GM21381 (cell line): Measurements from ENCODE around the gene CDH2.

Experiments used
- ATAC-seq: cut with Tn5 transposase; IDR thresholded peaks from one replicate; pipeline ENCODE4 v1.9.1; 2021; ENCODE audit warnings: mild to moderate bottlenecking, moderate library complexity; ENCODE audit not compliant: unreplicated experiment

Gene CDH2

DNA sequence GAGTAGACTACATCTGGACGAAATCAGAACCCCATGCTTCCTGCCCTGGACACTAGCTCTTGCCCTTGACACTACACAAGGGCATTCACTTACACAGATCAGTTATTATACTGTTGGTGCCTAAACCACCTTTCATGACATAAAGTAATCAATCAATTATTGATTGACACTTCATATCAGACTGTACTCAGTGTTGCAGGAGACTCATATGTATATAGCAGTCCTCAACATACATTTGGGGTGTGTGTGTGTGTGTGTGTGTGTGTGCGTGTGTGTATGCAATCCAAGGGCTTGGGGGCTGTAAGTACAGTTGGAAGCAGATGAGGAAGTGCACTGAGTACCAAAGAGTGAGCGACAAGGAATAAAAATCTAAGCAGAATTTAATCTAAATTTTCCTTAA lies 5.1 kb downstream of the CDH2 start:
- no peak for ATAC-seq

DNA sequence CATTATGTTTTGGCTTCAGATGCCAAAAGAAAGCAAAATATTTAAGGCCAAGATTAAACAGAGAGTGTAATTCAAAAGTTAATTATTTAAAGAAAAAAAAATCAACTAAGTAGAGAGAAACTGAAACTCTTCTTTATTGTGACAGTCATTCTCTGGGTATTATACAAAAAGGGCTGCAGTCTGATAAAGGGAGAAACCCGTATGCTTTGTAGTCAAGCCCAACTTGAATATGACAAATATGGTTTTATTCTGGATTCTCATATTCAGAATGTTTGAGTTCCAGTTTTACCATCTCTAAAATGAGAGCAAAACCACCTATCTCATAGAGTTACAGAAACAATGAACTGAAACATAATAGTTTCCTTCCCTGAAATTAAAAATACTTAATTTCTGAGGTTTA lies 8.2 kb downstream of the CDH2 start:
- no peak for ATAC-seq

DNA sequence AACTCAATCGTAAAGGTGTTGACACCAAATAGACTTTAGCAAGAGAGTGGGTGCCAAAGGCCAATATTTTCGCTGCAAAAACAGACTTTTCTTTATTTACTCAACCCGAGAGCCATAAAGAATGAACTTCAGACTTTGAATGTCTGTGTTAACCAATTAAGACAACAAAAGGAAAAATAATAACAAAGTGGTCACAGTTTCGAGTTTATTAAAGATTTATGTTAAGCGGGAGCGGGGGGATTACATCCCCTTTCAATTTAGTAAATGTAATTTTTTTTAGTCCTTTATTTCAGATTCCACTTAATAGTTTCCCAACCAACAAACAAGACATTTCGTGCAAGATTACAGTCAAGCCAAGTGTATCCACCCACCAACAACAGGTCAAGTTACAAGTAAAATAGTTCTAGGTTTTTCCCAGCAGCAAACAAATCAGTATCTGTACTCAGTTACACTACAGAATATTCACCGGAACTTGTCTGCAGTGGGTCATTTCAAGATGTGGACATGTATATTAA lies 9.0 kb downstream of the CDH2 start:
- no peak for ATAC-seq

DNA sequence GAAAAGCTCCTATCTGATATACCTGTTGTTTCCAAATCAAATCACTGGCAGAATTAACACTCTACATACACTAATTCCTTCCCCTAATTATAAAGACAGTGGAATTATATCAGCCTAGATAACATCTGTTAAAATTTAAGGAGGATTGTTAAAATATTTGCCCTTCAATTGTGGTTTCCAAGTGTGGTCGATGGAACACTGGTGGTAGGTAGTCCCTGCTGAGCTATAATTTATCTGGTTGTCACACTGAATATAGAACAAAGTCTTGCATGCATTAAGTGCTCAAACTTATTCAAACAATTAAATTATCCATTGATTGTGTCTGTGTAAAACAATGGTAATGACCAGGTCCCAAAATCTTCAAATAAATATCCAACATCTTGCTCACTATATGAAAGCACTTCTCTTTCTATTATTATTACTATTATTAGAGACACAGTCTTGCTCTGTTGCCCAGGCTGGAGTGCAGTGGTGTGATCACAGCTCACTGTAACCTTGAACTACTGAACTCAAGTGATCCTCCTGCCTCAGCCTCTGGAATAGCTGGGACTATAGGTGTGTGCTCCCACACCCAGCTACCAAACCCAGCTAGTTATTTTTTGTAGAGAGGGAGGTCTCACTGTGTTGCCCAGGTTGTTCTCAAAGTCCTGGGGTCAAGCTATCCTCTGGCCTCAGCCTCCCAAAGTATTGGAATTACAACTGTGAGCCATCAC lies 12.0 kb downstream of the CDH2 start:
- no peak for ATAC-seq

DNA sequence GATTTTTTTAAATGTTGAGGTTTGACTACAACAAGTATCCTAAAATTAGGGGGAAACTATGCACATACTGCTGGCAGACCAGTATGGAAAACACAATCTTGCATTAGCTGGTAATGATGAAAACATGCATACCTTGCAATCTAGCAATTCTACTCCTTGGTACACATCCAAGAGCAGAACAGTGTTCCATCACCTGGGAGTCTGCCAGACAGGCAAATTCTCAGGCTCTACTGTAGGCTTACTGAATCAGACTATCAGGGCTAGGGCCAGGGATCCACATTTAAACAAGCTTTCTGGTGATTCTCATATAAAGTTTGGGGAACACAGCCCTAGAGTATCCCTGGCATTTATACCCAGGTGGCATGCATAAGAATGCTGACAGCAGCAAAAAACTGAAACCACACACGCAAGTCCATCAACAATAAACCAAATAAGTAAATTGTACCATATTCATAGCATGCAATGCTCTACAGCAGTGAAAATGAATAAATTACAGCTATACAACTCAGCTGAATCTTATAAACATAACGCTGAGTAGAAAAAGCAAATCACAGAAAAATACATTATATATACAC lies 13.6 kb downstream of the CDH2 start:
- no peak for ATAC-seq

DNA sequence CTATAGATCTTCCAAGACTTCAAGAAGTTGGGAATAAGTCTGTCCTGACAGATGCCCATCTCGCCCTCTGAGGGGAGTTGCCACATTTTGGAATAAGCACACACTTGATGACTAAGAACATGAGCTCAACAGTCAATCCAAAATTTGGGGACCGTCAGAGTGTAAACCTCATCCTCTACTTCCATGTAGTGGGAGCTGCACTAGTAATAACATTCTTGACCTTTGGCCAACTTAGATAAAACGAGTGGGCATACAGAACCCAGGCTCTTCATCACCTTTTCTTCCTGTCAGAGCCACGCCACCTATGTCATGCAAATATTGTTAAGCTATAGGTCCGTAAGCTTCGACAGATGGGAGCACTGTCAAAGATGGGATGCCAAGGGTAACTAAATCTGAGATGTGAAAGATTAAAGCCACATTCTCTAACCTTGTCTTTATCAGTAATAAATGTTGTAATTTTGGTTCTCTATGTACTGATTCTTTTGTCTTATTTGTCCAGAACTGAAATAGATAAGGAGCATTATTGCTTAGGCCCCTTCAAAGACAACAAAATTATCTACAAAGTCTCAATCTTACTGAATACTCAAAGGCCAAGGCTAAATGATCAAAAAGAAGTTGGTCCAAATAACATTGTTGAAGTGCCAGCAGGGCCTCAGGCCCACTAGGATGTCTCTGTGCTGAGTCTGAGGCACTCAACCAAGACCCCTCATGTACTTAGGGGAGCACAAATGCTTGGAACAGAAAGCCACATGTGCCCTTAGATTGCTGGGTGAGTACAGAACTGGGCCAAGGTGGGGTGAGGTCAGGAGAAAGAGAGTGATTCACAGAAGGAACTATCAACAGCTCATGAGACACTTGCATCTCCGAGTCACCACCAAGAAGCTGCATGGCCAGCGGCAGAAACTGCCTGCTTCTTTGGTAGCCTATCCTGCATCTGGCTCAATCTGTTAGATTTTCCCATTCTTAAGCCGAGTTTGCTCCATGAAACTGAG lies 15.0 kb downstream of the CDH2 start:
- no peak for ATAC-seq

DNA sequence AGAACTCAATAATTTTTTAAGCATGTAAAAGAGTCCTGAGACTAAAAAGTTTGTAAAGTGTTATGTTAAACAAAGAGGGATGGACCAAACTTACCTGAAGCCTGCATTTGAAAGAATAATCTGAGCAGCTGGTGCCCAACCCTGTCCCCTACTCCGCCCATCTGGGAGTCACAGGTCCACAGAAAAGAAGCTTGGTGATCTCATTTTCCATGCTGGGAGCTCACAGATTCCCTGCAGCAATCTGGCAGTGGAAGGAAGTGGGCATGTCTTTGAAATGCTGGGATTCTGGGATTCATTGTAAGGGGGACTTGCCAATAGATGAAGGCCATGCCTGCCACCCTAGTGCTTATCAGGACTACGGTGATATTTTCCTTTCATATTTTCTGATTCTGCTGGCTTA lies 17.9 kb downstream of the CDH2 start:
- no peak for ATAC-seq

DNA sequence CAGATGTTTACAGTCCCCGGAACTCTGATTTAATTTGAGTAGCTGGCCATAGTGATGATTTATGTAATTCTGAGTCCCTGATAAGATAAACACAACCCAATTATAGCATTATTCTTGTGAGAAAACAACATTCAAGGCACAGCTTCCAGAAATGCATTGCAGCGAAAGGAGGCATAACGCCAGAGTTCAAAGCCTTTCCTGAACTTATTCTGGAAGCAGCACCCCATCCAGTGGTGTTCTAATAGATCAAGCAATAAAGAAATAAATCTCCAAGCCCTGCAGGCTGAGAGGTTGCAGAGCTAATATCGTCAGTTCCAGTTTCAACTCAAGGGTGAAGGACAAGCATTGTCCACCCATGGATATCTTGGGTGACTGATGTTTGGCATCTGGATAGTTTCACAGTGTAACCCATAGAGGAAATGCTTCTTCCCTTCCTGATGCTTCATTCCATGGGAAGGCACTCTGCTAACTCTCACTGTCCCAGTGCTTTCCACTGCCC lies 18.8 kb downstream of the CDH2 start:
- ATAC-seq = no peak

DNA sequence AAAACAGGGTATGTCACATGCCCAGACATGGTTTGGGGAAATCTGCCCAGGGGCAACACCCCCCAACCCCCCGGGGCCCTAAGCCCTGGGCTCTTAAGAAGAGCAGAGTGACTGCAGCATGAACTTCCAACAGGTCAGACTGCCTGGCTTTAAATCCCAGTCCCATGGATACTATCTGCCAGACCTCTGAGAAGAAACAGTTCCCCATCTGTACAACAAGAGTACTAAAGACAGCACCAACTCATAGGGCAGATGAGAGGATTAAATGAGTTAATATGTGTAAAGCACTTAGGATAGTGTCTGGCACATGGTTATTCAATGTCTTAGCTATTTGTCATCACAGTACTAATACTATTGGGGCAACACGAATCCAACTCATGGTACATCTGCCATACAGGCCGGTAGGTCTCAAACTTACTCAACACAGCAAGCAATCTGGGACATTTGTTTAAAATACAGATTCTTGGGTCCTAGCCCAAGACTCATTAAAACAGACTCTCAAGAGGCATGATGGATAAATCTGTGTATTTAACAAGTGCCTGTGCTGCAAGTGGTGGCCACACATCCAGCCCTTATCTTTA lies 23.4 kb downstream of the CDH2 start:
- no peak for ATAC-seq

DNA sequence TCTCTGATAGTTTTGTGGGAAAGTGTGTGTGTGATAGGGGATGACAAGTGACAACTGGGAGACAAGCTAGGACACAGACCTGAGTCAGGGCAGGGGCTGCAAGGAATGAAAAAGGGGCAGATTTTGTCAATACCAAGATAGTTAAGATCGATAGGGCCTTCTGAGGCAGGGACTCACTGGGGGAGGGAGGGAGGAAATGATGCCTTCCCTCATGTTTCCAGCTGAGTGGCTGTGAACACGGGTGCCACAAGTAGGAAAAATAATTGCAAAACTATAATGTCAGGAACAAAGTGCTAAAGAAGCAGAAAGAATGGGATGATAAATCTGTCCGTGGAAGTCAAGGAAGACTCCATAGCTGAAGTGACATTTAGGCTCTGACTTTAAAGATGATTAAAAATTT lies 24.2 kb downstream of the CDH2 start:
- no peak for ATAC-seq

DNA sequence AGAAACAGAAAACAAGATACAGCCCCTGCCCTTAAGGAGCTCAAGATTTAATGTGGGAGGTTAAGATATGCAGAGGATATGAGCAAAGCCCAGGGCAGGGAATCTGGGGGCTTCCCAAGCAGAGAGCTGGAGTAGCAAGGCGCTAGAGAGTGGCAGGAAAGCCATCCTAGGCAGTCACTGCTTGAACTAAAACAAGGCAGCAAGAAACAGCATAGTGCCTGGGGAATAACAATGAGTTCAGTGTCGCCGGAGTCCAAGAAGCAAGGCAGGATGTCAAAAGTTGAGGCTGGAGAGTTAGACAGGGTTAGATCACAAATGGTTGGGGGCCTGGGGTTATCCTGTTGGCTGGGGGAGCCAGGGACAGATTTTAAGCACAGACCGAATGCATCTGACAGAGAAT lies 24.6 kb downstream of the CDH2 start:
- no peak for ATAC-seq

DNA sequence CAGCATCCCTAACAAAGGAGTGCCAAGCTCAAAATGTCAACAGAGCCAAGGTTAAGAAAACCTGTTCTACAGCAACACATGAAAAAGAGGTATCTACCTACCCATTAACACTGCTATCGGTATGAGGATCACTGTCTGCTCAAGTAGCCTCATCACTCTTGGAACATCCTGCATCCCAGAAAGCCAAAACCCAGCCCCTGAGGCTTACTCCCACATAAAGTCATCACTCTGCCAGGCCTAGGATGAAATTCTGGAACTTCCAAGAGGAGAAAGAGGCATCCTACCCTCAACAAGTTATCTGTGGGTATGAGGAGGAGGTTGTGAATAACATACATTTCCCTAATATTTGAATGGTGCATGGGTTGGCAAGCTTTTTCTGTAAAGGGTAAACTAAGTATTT lies 25.5 kb downstream of the CDH2 start:
- no peak for ATAC-seq

DNA sequence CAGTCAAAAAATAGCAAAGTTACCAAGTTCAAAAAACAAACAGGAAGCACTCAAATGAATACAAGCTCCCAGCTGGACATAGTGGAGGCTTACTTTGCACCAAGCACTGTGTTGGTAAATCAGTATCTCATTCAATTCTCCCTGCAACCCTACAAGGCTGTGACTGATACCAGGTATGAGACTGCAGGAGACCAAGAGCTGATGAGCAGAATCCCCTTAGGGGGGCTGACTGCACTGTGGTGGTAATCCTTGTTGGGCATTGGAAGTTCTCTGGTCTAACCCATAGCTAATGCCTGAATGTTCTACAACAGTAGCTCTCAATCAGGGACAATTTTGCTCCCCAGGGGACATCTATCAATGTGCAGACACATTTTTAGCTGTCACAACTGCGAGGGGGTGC lies 26.0 kb downstream of the CDH2 start:
- no peak for ATAC-seq

DNA sequence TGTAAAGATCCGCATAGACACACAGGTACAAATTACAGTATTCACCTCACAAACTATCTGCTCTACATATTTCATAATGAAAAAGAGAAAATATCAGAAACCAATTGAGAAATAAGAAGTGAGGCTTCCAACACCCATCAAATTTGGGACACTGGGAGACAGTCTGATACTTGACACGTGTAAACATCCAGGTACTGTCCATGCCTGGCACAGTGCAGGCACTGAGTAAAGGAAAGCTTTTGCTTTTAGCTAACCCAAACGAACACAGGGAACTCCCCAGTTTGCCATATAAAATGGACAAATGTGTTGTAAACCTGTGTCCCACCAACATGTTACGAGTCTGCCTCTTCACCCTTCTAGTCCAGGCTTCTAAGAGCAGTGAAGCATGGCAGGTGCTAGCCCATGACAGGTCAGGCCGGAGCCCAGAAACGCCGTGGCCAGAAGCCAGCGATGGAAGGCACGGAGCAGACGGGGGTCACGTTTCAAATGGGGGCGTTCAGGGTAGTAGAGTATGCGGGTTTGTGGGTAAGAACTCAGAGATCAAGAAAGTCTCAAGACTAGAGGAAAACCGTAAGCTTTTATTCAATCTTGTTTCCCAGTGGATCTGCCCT lies 27.0 kb downstream of the CDH2 start:
- no peak for ATAC-seq

DNA sequence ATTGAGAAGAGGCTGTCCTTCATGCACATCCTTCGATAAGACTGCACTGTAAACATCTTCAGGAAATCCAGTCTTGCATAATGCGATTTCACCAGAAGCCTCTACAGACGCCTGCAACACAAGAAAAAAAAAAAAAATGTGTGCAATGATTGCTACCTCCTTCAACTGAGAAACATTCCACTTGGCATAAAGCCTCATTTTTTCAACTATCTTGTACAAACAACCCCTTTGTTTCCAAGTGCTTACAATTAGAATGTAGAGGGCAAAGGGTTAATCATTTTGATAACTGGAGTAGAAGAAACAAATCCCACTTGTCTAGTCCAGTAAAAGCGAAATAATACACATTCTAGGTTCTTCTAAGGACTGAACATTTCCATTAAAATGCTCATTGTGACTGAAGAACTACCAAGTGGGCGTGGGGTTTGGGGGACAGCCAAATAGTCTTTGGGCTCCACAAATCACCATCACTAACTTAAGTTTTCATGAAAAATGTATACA lies 29.2 kb downstream of the CDH2 start:
- ATAC-seq = no peak

DNA sequence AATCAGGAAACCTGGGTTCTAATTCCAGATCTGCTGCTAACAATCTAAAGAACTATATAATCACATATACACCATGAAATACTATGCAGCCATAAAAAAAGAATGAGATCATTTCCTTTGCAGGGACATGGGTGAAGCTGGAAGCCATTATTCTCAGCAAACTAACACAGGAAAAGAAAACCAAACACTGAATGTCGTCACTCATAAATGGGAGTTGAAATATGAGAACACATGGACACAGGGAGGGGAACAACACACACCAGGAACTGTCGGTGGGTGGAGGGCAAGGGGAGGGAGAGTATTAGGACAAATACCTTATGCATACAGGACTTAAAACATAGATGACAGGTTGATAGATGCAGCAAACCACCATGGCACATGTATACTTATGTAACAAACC lies 33.2 kb downstream of the CDH2 start:
- no peak for ATAC-seq

DNA sequence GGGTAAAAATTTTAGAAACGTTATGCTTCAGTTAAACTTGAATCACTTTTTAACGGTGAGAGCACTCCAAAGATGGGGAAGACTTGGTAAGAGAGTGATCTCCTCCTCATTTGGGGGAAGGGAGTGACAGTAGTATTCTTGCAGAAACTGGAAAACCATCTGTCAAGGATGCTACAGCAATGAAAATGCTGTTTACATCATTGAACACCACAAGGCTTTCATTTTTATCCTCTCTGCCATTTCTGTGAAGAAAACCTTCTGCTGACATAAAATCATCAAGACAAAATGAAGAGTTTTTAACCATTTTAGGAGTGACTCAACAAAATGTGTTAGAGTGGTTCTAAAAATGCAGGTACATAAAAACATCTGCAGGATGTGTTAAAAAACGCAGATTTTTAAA lies 38.1 kb downstream of the CDH2 start:
- no peak for ATAC-seq

DNA sequence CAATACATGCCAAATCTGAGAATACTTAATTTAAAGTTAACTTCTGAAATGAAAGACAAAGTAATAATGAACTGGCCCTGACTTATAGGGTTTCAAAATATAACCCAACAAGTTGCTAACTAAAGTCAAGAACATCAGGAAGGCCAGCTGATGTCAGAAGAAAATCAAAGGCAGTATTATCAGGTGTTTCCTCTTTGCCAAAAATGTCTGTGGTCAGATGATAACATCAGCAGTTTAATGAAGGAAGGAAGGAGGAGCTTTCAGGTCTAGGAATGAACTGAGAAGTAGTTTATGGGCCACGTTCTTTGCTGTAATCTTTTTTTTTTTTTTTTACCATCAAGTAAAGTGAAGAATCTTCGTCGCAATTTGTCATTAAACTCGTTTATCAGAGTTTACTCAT lies 40.9 kb downstream of the CDH2 start:
- ATAC-seq = no peak

DNA sequence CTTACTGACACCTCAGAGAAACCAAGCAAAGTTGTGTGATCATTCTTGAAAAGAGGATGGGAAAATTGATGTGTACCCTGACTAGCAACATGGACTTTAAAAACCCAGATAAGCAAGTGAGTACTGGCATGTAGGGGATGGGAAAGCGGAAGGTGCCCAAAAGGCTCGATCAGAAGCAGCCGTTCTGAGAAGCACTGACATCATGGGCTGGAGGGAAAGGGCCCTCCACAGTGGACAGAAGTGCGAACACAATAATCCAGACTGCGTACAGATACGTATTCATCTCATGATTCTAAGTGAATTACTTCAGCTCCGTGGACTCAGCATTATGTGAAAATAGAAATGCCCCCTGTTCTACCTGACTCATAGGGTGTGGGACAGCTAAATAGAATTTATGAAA lies 42.2 kb downstream of the CDH2 start:
- no peak for ATAC-seq

DNA sequence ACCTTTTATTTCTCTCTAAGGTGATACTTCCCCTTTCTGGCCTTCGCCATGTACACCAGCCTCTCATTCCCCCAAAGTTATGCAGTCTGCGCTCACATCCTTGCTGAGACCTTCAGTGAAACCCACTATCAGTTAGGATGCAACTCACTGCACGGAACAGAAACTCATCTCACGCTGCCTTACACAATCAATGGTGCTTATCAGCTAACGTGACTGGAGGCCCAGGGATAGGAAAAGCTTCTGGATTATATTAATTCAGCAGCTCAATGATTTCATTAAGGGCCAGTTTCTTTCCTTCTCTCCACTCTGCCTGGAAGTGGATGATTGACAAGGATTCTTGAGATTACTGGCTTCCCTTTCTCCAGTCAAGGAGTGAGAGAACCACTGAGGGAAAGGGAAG lies 44.8 kb downstream of the CDH2 start:
- no peak for ATAC-seq

DNA sequence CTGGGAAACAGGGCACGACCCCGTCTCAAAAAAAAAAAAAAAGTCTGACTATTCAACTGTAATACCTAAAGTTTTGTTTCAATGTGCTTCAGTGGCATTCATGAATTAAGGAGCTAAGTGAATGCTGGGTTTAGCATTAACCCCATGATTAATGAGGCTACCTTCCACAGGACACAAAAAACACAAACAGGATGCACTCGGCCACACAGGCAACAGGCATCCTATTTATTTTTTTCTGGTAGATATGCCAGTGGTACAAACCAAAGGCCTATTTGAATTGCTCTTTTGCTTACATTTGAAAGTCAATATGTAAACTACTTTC lies 48.3 kb downstream of the CDH2 start:
- ATAC-seq = no peak
